Left ventricle myocardium inferior (tissue), 1 donor: ENCODE results near the gene CRISPLD2. TPM values are rescaled to one million over a fixed set of nuclear protein-coding genes. Genes with fewer than 3 reads are reported as not detected.
A peak's percentile ranks its signal among the peaks of the same experiment; 100 is the strongest.

Source experiments
- DNase-seq: peaks from one replicate; pipeline ENCODE4 v3.0.0-alpha.2; 2020
- H3K27ac ChIP-seq: fragments of 200-600 bp; replicated peaks from 2 replicates; pipeline ENCODE4 v1.8.0; 2021
- H3K27me3 ChIP-seq: fragments of 200-600 bp; 2 replicates; pipeline ENCODE4 v1.8.0; 2021; ENCODE audit warnings: low read depth
- H3K36me3 ChIP-seq: fragments of 200-600 bp; 2 replicates; pipeline ENCODE4 v1.8.0; 2021
- H3K4me1 ChIP-seq: fragments of 200-600 bp; 2 replicates; pipeline ENCODE4 v1.8.0; 2021
- H3K4me3 ChIP-seq: fragments of 200-600 bp; 2 replicates; pipeline ENCODE4 v1.8.0; 2021; ENCODE audit warnings: mild to moderate bottlenecking, moderate library complexity
- H3K9me3 ChIP-seq: fragments of 200-600 bp; replicated peaks from 2 replicates; pipeline ENCODE4 v1.8.0; 2021
- intact Hi-C: fragments of 100-400 bp; cut with micrococcal nuclease; formaldehyde crosslinking; loops from one replicate; pipeline ENCODE4 v1.11.0; 2022
- total RNA-seq: library from RNA; stranded (reverse); fragmentation: NEBNext Ultra II Directional; extraction: Animal tissue kit (Norgen Biotek cat#: 25700); gene quantifications from one replicate; pipeline ENCODE4 v1.2.1, GENCODE V29; 2021
- TF ChIP-seq, protein P1 (sequence below): fragments of 200-600 bp; IDR thresholded peaks from 2 replicates; pipeline ENCODE4 v1.8.0; 2021; ENCODE audit warnings: antibody characterized with exemption, mild to moderate bottlenecking, borderline replicate concordance
- donor health status: DM: no; HTN: yes; CAD: no; lungs with severe emphysema.

The CRISPLD2 gene
- total RNA-seq, 1 donor from 2014 or later = 12.8 TPM

DNA sequence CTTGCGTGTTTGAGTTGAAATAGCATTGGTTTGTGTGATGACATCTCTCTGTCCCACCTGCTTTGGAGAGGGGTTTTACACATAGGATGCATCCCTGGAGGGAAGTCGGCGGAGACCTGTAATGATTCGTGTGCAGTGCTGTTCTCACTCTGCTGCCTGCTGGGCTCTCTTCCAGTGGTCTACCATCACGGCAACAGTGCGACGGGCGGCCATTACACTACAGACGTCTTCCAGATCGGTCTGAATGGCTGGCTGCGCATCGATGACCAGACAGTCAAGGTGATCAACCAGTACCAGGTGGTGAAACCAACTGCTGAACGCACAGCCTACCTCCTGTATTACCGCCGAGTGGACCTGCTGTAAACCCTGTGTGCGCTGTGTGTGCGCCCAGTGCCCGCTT, 41.1 kb upstream of the CRISPLD2 start:
- Histone ChIP-seq H3K4me3 (no peak overlapping the region), H3K27ac (no peak overlapping the region), H3K27me3 (no peaks in the 10 kb centered on the region), H3K36me3 (peaks cover 60% of the 10 kb centered on the region), H3K9me3 (no peaks in the 10 kb centered on the region), H3K4me1 (no peaks in the 10 kb centered on the region)
- no peak for DNase-seq
- TF ChIP-seq, protein P1, sequence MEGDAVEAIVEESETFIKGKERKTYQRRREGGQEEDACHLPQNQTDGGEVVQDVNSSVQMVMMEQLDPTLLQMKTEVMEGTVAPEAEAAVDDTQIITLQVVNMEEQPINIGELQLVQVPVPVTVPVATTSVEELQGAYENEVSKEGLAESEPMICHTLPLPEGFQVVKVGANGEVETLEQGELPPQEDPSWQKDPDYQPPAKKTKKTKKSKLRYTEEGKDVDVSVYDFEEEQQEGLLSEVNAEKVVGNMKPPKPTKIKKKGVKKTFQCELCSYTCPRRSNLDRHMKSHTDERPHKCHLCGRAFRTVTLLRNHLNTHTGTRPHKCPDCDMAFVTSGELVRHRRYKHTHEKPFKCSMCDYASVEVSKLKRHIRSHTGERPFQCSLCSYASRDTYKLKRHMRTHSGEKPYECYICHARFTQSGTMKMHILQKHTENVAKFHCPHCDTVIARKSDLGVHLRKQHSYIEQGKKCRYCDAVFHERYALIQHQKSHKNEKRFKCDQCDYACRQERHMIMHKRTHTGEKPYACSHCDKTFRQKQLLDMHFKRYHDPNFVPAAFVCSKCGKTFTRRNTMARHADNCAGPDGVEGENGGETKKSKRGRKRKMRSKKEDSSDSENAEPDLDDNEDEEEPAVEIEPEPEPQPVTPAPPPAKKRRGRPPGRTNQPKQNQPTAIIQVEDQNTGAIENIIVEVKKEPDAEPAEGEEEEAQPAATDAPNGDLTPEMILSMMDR = no peak
- intact Hi-C loops = no loop called here

DNA sequence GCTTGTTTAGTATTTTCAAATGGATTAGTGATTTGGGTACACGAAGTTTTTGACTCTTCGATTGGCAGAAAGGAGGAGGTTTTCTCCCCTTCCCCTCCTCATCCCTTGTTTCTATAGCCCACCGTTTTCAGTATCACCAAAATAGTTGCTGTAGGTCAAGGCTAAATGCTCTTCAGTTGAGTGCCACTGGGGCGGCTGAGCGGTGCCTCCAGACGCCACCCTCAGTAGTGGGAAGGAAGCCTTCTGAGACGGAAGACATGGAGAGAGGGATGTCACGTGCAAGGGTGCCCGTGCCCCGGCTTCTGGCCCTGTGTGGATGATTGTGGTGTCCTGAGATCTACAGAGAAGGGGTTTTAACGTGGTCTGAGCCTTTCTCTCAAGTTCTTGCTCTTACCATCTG, 39.7 kb upstream of the CRISPLD2 start:
- no peak overlapping the region for H3K27ac ChIP-seq
- no peaks in the 10 kb centered on the region for H3K27me3 ChIP-seq
- TF ChIP-seq, protein P1 = no peak
- H3K4me1 ChIP-seq = no peaks in the 10 kb centered on the region
- H3K9me3 ChIP-seq = no peaks in the 10 kb centered on the region
- DNase-seq = no peak
- H3K36me3 ChIP-seq = peaks cover 47% of the 10 kb centered on the region
- intact Hi-C loops = no loop called here
- no peak overlapping the region for H3K4me3 ChIP-seq

GRCh38 chr16:84780544-84781376, 39.0 kb upstream of the CRISPLD2 start:
- intact Hi-C loops = no loop called here
- Histone ChIP-seq H3K27ac (no peak overlapping the region), H3K27me3 (no peaks in the 10 kb centered on the region), H3K36me3 (peaks cover 40% of the 10 kb centered on the region), H3K9me3 (no peaks in the 10 kb centered on the region), H3K4me1 (peaks cover 3% of the 10 kb centered on the region), H3K4me3 (no peak overlapping the region)
- TF ChIP-seq, protein P1 = no peak
- DNase-seq = no peak

GRCh38 chr16:84782846-84783245, 36.9 kb upstream of the CRISPLD2 start:
- TF ChIP-seq, protein P1 = no peak
- H3K9me3 ChIP-seq = no peaks in the 10 kb centered on the region
- DNase-seq = no peak
- no peak overlapping the region for H3K27ac ChIP-seq
- H3K36me3 ChIP-seq = peaks cover 20% of the 10 kb centered on the region
- peaks cover 23% of the 10 kb centered on the region for H3K4me1 ChIP-seq
- no peak overlapping the region for H3K4me3 ChIP-seq
- no peaks in the 10 kb centered on the region for H3K27me3 ChIP-seq
- intact Hi-C loops = no loop called here

DNA sequence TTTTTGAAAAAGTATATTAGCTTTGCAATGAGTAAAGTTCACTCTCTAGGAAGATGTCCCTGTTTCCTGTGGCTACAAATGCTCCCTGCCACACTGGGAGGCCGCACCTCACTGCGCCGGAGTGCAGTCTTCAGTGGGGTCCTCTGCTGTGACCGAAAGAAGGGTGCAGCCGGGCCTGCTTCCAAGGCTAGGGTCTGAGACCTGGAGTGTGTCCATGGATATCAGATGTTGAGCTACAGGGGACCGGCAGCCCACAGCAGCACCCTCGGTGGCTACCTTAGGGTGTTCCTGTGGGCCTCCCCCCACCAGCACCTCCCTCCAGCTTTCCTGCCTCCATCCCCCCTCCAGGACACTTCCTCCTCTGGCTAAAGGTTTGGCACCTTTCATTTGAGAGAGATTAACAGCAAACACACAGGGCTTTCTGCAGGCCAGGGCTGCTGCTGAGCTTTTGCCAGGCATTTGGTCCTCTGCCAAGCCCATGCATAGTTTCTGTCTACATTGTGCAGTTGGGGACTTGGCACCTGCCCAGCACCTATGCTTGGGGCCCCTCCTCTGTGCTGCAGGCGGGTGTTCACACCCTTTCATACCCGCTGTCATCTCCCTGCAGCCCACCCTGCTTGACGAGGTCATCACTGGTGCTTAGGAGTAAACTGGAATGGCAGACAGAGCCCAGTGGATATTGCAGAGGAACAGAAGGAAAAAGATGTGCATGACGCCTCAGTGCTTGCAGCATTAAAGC, 33.8 kb upstream of the CRISPLD2 start:
- Histone ChIP-seq H3K4me3 (no peak overlapping the region), H3K27ac (no peak overlapping the region), H3K27me3 (no peaks in the 10 kb centered on the region), H3K4me1 (peaks cover 23% of the 10 kb centered on the region), H3K9me3 (no peaks in the 10 kb centered on the region), H3K36me3 (no peaks in the 10 kb centered on the region)
- TF ChIP-seq, protein P1 = no peak
- intact Hi-C loops = no loop called here
- peak; percentile 44 for DNase-seq
